PC-9 (cell line): ENCODE measurements around the gene SARS1. TPM values are rescaled to one million over a fixed set of nuclear protein-coding genes. Genes with fewer than 3 reads are reported as not detected.

Experiments used
- BruUV-seq: library from RNA; stranded (reverse); fragments of 400-500 nt; replicated peaks from 2 replicates; lab custom pipeline; 2021; lab: Mats Ljungman, UMichigan
- CTCF ChIA-PET: fragments of 300-600 bp; sonication (Branson Sonifier 250); formaldehyde crosslinking; loops from one replicate; lab custom pipeline; 2022; ENCODE audit warnings: antibody characterized with exemption; lab: Charles Lee
- POLR2A ChIA-PET: fragments of 300-600 bp; sonication (Branson Sonifier 250); formaldehyde crosslinking; loops from one replicate; lab custom pipeline; 2022; ENCODE audit warnings: antibody characterized with exemption; ENCODE audit not compliant: unreplicated experiment; lab: Charles Lee
- DNase-seq, 2 experiments: peaks; one replicate each; pipeline versions ENCODE4 v3.0.0 to v3.0.0-alpha.2; 2015 to 2022; ENCODE audit warnings: mixed read lengths in 1 of 2
- H2AFZ ChIP-seq: fragments of 200-600 bp; sonication (generic); 2 replicates; pipeline ENCODE4 v1.8.1; 2017; ENCODE audit warnings: antibody characterized with exemption
- H3F3A ChIP-seq: fragments of 200-600 bp; sonication (generic); 2 replicates; pipeline ENCODE4 v1.8.1; 2017; ENCODE audit warnings: antibody characterized with exemption, mild to moderate bottlenecking, low read depth; ENCODE audit not compliant: insufficient read depth
- H3K27ac ChIP-seq: fragments of 200-600 bp; sonication (generic); 2 replicates; pipeline ENCODE4 v1.6.1; 2016; ENCODE audit warnings: mixed run types
- H3K27me3 ChIP-seq: fragments of 200-600 bp; sonication (generic); 2 replicates; pipeline ENCODE4 v1.6.1; 2016; ENCODE audit warnings: low read depth, mixed run types; ENCODE audit not compliant: insufficient read depth
- H3K36me3 ChIP-seq: fragments of 200-600 bp; sonication (generic); 2 replicates; pipeline ENCODE4 v1.6.1; 2016; ENCODE audit warnings: low read depth, mixed run types
- H3K4me1 ChIP-seq: fragments of 200-600 bp; sonication (generic); replicated peaks from 2 replicates; pipeline ENCODE4 v1.6.1; 2016; ENCODE audit warnings: mixed run types; ENCODE audit not compliant: insufficient read depth
- H3K4me2 ChIP-seq: fragments of 200-600 bp; sonication (generic); 2 replicates; pipeline ENCODE4 v1.6.1; 2017; ENCODE audit warnings: mixed run types
- H3K4me3 ChIP-seq: fragments of 200-600 bp; sonication (generic); 2 replicates; pipeline ENCODE4 v1.6.1; 2016; ENCODE audit warnings: mixed run types
- H3K79me2 ChIP-seq: fragments of 200-600 bp; sonication (generic); 2 replicates; pipeline ENCODE4 v1.6.1; 2017; ENCODE audit warnings: low read depth, mixed run types
- H3K9me2 ChIP-seq: fragments of 200-600 bp; sonication (generic); 2 replicates; pipeline ENCODE4 v1.8.1; 2017; ENCODE audit warnings: mild to moderate bottlenecking; ENCODE audit not compliant: insufficient read depth
- H3K9me3 ChIP-seq: fragments of 200-600 bp; sonication (generic); 2 replicates; pipeline ENCODE4 v1.8.1; 2016; ENCODE audit warnings: low read depth; ENCODE audit not compliant: insufficient read depth
- H4K20me1 ChIP-seq: fragments of 200-600 bp; sonication (generic); 2 replicates; pipeline ENCODE4 v1.8.1; 2017; ENCODE audit not compliant: insufficient read depth
- EZH2 ChIP-seq: fragments of 200-600 bp; sonication (generic); IDR thresholded peaks from 2 replicates; pipeline ENCODE4 v1.8.0; 2017; ENCODE audit warnings: antibody characterized with exemption, low read depth
- intact Hi-C: fragments of 100-400 bp; cut with micrococcal nuclease; formaldehyde crosslinking; loops from one replicate; pipeline ENCODE4 v1.10.0; 2022; ENCODE audit not compliant: unreplicated experiment
- total RNA-seq: library from RNA; stranded (reverse); gene quantifications from 2 replicates; pipeline ENCODE4 v1.2.3, GENCODE V29; 2021
- TF ChIP-seq, protein P1 (sequence below): fragments of 200-600 bp; sonication (generic); conservative IDR thresholded peaks from 2 replicates; pipeline ENCODE4 v1.6.1; 2017; ENCODE audit warnings: mixed run types, antibody characterized with exemption, mild to moderate bottlenecking, moderate library complexity

SARS1 gene
- total RNA-seq, 1 experiment from 2014 or later: 206 TPM

DNA sequence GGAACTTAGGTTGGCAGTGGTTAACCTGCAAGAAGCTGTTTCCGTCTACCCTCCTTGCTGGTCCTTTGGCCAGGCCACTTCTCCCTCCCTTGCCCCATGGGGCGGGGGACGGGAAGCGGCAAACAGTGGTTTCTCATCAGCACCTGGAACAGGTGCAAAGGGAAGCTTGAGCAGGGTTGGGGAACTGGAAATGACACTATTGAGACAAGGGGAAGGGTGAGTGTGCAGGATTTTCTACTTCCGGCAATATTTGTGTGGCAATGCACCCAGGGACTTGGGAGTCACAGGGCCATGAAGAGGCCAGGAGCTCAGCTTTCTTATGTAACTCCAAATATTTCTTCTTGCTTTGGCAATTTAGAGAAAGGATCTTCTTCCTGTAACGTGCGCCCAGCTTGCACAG is 29.0 kb upstream of the SARS1 start:
- H2AFZ ChIP-seq: no peak overlapping the region
- no peak overlapping the region for H3K4me2 ChIP-seq
- TF ChIP-seq, protein P1, sequence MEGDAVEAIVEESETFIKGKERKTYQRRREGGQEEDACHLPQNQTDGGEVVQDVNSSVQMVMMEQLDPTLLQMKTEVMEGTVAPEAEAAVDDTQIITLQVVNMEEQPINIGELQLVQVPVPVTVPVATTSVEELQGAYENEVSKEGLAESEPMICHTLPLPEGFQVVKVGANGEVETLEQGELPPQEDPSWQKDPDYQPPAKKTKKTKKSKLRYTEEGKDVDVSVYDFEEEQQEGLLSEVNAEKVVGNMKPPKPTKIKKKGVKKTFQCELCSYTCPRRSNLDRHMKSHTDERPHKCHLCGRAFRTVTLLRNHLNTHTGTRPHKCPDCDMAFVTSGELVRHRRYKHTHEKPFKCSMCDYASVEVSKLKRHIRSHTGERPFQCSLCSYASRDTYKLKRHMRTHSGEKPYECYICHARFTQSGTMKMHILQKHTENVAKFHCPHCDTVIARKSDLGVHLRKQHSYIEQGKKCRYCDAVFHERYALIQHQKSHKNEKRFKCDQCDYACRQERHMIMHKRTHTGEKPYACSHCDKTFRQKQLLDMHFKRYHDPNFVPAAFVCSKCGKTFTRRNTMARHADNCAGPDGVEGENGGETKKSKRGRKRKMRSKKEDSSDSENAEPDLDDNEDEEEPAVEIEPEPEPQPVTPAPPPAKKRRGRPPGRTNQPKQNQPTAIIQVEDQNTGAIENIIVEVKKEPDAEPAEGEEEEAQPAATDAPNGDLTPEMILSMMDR: no peak
- TF ChIP-seq EZH2: no peak
- H3K4me3 ChIP-seq: no peak overlapping the region
- ChIA-PET POLR2A (no interaction called here), CTCF (no interaction called here)
- H3F3A ChIP-seq: no peaks in the 10 kb centered on the region
- no peaks in the 10 kb centered on the region for H3K9me2 ChIP-seq
- no peak overlapping the region for H3K27ac ChIP-seq
- H3K27me3 ChIP-seq: no peaks in the 10 kb centered on the region
- BruUV-seq: no TSS peak
- DNase-seq: no peak
- H4K20me1 ChIP-seq: no peaks in the 10 kb centered on the region
- H3K9me3 ChIP-seq: no peaks in the 10 kb centered on the region
- H3K4me1 ChIP-seq: no peaks in the 10 kb centered on the region
- no peaks in the 10 kb centered on the region for H3K79me2 ChIP-seq
- intact Hi-C loops: no loop called here
- no peaks in the 10 kb centered on the region for H3K36me3 ChIP-seq

DNA sequence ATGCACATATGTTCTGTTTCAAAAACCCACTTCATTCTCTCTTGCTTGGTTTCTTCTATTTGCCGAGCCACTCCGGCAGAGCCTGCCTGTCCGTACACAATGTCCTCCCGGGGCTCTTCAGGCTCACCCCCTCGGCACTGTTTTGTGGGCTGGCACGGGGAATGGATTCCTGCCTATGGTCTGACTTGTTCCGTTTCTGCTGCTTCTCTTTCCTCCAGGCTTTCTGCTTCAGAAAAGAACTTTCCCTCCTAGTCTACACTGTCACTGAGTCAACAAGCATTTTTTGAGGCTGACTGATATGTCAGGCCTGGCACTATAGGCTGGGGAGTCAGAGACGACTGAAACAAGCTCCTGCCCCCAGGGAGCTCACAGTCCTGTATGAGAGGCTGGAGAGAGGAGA is 28.4 kb upstream of the SARS1 start:
- intact Hi-C loops: no loop called here
- Histone ChIP-seq H3K9me2 (no peaks in the 10 kb centered on the region), H3K4me3 (no peak overlapping the region), H3F3A (no peaks in the 10 kb centered on the region), H3K79me2 (no peaks in the 10 kb centered on the region), H4K20me1 (no peaks in the 10 kb centered on the region), H3K9me3 (no peaks in the 10 kb centered on the region), H3K4me2 (no peak overlapping the region), H3K27ac (no peak overlapping the region), H2AFZ (no peak overlapping the region), H3K36me3 (no peaks in the 10 kb centered on the region), H3K27me3 (no peaks in the 10 kb centered on the region), H3K4me1 (no peaks in the 10 kb centered on the region)
- CTCF ChIA-PET: interaction anchor here (0.7 kb wide), 1 partner anchor 72 kb away, joined by 4 read pairs; no protein-coding TSS in a partner anchor
- no TSS peak for BruUV-seq
- TF ChIP-seq, protein P1: no peak
- no peak for TF ChIP-seq EZH2
- DNase-seq: no peak
- POLR2A ChIA-PET: interaction anchor here (0.6 kb wide), 1 partner anchor 91 kb away, joined by 17 read pairs; no protein-coding TSS in a partner anchor

DNA sequence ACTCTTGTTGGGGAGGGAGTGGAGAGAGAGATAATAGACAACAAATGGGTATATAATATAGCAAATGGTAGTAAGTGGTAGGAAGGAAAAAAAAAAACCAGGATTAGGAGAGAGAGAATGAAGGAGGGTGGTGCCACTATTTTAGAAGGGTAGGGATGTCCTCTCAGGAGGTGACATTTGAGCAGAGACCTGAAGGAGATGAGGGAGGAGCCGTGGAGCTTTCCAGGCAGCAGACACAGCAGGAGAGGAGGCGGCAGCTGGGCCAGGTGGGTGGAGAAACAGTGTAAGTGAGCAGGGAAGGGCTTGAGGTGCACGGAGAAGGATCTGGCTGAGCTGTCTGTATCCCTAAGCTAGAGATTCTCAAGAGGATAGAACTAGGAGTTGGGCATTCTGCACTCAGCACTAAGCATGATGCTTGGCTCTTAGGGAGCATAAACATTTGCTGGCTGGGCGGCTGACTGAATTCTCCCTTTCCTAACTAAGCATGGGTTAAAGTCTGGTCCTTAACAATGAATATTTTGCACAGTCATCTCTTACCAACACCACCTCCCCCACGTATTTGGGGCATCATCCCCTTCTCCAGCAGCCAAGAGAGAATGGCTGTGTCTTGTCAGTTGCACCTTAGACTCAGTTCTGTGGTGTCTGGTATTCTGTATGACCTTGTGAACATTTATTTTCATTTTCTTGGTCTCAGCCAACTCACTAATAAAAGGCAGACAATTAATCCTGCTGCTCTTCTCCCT is 27.6 kb upstream of the SARS1 start:
- Histone ChIP-seq H3K4me3 (no peak overlapping the region), H3K36me3 (no peaks in the 10 kb centered on the region), H3K4me2 (no peak overlapping the region), H3K27me3 (no peaks in the 10 kb centered on the region), H2AFZ (no peak overlapping the region), H3K27ac (no peak overlapping the region), H3K79me2 (no peaks in the 10 kb centered on the region), H4K20me1 (no peaks in the 10 kb centered on the region), H3K9me3 (no peaks in the 10 kb centered on the region), H3F3A (no peaks in the 10 kb centered on the region), H3K9me2 (no peaks in the 10 kb centered on the region), H3K4me1 (no peaks in the 10 kb centered on the region)
- CTCF ChIA-PET: interaction anchor here (0.7 kb wide), 1 partner anchor 73 kb away, joined by 4 read pairs; no protein-coding TSS in a partner anchor
- no TSS peak for BruUV-seq
- POLR2A ChIA-PET: interaction anchor here (0.6 kb wide), 1 partner anchor 90 kb away, joined by 17 read pairs; no protein-coding TSS in a partner anchor
- intact Hi-C loops: no loop called here
- TF ChIP-seq, protein P1: no peak
- no peak for TF ChIP-seq EZH2
- DNase-seq: peak in 1 of 2 experiments; percentile 9
